Hippocampal formation (tissue), 2 donors: ENCODE measurements around the gene TCF4.

Experiments
- DNase-seq, 2 donors: peaks; one replicate each; lab custom pipeline; 2025; lab: John Stamatoyannopoulos, UW

TCF4 gene

GRCh38 chr18:55588111-55588869 lies at the start of gene TCF4:
TSS of gene TCF4 (minus strand) at chr18:55588192. CDS start at chr18:55587116, 1,076 bp downstream.
- peak; percentile 63 to 79 for DNase-seq

- no peak for DNase-seq
Measured at GRCh38 chr18:55637204-55637603, 49.2 kb upstream of the TCF4 start.

- no peak for DNase-seq
Measured at GRCh38 chr18:55635439-55635838, 47.4 kb upstream of the TCF4 start.

DNA sequence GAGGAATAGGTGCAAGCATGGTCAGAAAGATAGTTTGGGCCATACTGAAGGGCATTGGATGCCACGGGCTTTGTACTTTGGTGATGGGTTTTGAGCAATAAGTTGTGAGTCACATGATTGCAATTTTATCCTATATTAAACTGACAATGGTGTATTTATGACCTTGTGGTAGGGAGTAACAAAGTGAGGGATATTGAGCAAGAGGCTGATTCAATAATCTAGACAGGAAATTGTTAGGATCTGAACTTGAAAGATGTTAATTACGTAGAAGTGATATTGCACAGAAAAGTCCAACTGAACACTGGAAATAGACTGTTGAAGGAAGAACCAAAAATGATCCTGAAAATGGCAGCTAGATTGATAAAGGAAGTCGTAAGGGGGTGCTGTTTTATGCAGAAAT lies 46.6 kb upstream of the TCF4 start:
- DNase-seq: no peak

- DNase-seq: no peak
Measured at GRCh38 chr18:55633032-55633431, 45.0 kb upstream of the TCF4 start.

GRCh38 chr18:55629133-55629532 lies 41.1 kb upstream of the TCF4 start:
- no peak for DNase-seq

GRCh38 chr18:55627007-55627406 lies 39.0 kb upstream of the TCF4 start:
- no peak for DNase-seq

DNA sequence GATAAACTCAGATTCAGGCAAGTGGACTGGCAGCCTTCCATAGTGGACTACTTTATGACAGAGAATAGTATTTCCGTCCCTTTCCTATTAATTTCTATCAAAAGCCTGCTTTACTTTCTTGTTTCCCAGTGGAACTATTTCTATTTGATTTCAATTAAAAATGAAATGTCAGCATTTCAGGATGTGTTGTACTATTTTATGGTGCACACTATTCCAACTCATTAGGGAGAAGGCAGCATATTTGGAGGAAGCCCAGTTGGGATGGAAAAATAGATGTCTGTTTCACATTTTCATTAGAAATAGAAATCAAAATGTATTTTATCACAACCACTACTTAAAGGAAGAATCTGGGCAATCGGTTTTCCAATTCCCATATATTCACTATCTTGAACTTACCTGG lies 37.9 kb upstream of the TCF4 start:
- DNase-seq: no peak

GRCh38 chr18:55623626-55624025 lies 35.6 kb upstream of the TCF4 start:
- DNase-seq: no peak

GRCh38 chr18:55610506-55610905 lies 22.5 kb upstream of the TCF4 start:
- no peak for DNase-seq

- DNase-seq: no peak
Measured at GRCh38 chr18:55609160-55609825, 21.3 kb upstream of the TCF4 start.

- no peak for DNase-seq
Measured at GRCh38 chr18:55608497-55608896, 20.5 kb upstream of the TCF4 start.

DNA sequence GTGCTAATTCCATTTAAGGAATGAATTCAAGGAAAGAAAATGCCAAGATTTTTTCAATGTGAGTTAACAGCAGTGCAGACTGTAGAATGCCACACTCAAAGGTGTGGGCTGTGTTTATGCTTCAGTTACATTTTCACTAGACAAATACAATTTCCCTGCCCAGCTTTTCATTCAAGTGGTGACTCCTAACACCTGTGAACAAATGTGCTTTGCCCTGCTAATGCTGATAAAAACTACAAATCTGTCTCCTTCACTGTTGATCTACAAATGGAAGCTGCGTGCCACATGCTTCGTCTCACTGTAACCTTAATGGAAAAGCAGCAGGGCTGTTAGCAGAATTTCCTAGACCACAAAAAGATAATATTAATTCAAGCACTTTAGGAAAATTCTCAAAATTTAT lies 19.8 kb upstream of the TCF4 start:
- DNase-seq: no peak

GRCh38 chr18:55605733-55606338 lies 17.8 kb upstream of the TCF4 start:
- no peak for DNase-seq

DNA sequence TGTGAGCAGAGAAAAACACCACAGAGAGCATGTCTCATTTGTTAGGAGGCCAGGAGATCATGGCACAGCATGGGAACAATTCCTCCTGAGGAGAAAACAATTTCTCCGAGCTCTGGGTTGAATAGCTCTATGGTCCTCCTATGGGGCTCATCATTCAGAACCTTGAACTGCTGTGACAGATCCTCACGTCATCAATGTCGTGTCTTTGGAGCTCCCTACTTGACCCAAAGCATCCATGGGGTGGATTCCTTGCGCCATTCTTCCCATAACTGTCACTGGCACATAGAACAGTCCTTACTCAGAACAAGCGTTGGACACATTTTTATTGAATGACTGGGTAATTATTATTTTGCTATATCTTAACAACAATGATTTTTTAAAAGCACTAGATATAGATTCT lies 15.8 kb upstream of the TCF4 start:
- DNase-seq: no peak

GRCh38 chr18:55593888-55594287 lies 5.9 kb upstream of the TCF4 start:
- no peak for DNase-seq

GRCh38 chr18:55592572-55592971 lies 4.6 kb upstream of the TCF4 start:
- DNase-seq: no peak

- no peak for DNase-seq
Measured at GRCh38 chr18:55592106-55592505, 4.1 kb upstream of the TCF4 start.

- DNase-seq: peak; percentile 92 to 95
Measured at GRCh38 chr18:55589625-55590291, 1.8 kb upstream of the TCF4 start.

DNA sequence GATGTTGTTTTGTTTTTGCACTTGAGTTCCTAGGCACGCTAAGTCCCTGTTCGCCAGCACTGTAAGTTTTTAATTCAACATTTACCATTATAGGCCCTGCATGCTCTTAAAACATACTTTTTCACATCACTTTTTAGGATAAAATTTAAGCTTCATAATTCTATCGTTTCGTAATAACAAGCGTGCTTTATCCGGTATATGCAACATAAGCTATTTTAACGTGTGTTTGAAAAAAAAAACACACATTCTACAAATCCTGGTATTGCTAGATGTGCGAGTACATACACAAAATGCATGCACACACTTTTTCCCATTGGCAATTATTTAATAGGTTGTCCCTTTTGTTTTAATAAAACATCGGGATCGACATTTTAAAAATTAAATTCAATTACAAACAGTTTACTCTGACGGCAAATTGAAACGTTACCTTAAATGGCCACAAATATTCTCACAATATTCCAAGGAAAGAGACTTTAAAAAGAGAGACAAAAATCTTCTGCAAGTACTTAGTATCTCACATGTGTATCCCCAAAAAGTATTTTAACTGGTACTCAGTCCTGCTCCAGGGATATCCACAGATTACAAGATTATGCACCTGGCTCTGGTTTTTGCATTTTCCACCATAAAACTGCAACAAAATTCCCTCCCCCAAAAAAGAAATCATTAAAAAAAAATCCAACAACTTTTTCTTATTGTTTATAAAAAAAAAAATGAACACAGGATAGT lies 1.0 kb upstream of the TCF4 start:
- peak in 1 of 2 donors; percentile 64 for DNase-seq

DNA sequence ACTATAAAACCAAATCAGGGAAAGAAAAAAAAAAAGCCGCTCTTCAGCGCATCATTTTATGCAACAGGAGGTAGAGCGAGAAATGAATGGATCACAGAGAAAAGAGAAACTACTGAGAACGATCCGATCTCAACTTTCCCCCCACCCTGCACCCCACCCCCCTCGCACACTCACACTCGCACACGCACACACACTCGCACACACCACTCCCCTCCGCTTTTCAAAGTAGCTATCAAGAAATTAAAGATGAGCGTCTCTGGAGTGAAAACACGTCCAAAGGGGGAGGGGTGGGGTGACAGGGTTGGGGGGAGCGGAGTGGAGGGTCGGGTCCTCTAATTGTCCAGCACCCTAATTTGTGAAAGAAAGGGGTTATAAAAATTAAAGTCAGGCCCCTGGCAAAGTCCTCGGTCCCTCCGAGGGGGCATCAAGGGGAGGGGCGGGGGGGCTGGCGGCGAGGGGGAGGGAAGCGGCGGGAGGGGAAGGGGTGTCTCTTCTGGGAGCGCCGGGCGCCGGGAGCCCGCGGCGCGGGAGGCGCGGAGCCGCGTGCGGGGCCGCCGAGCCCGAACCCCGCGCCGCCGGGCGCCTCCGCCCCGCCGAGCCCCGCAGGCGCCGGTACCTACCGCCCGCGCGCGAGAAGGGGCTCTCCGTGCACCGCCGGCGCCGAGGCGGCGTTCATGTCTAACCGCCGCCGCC lies 428 bp downstream of the TCF4 start:
- peak; percentile 38 to 56 for DNase-seq
